ENCODE data around the gene TPD52L1.

Gene TPD52L1

DNA sequence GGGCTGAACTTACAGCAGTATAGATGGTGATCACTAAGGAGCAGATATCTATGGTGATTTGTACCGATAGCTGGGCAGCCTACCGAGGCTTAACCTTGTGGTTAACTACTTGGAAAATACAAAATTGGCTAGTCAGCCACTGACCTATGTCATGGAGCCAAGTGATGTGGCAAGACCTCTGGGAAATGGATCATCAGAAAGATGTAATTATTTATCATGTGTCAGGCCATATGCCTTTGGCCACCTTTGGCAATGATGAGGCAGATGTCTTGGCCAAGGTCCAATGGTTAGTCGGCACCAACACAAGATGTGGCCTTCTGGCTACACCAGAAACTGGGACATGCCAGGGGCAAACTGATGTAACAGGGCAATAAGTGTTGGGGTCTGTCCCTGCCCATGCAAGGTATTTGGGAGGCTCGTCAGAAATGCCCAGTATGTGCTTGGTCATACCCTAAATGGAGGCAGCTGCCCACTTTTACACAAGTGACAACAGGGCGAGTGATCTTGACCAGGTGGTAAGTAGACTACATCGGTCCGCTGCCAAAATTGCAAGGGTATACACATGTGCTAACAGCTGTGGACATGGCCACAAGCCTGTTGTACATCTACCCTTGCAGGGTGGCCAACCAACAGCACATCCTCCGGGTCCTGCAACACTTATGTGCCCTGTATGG, 118.0 kb downstream of the TPD52L1 start:
- Histone ChIP-seq H3F3A (ENCODE audit: control insufficient read depth, insufficient read depth) (no peaks in the 10 kb centered on the region), H3K9me2 (replicated peaks; ENCODE audit: control insufficient read depth, low read length) (no peaks in the 10 kb centered on the region), H3K27me3 (ENCODE audit: control insufficient read depth, low read length) (no peaks in the 10 kb centered on the region), H3K79me2 (ENCODE audit: control insufficient read depth, low read length) (no peaks in the 10 kb centered on the region), H3K36me3 (ENCODE audit: control insufficient read depth, low read length) (peaks cover 41% of the 10 kb centered on the region), H3K4me2 (ENCODE audit: low read length) (no peak overlapping the region), H3K4me1 (ENCODE audit: control insufficient read depth, low read length) (no peaks in the 10 kb centered on the region), H3K27ac (ENCODE audit: low read depth, low read length) (no peak overlapping the region), H3K9me3 (ENCODE audit: control insufficient read depth, insufficient read depth, low read length) (no peaks in the 10 kb centered on the region), H4K20me1 (ENCODE audit: control insufficient read depth, insufficient read depth, low read depth, low read length) (no peaks in the 10 kb centered on the region), H3K4me3 (ENCODE audit: low read length) (no peak overlapping the region)
- TF ChIP-seq, protein P1, sequence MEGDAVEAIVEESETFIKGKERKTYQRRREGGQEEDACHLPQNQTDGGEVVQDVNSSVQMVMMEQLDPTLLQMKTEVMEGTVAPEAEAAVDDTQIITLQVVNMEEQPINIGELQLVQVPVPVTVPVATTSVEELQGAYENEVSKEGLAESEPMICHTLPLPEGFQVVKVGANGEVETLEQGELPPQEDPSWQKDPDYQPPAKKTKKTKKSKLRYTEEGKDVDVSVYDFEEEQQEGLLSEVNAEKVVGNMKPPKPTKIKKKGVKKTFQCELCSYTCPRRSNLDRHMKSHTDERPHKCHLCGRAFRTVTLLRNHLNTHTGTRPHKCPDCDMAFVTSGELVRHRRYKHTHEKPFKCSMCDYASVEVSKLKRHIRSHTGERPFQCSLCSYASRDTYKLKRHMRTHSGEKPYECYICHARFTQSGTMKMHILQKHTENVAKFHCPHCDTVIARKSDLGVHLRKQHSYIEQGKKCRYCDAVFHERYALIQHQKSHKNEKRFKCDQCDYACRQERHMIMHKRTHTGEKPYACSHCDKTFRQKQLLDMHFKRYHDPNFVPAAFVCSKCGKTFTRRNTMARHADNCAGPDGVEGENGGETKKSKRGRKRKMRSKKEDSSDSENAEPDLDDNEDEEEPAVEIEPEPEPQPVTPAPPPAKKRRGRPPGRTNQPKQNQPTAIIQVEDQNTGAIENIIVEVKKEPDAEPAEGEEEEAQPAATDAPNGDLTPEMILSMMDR (IDR thresholded peaks at IDR 0.05; ENCODE audit: low read depth, low read length, poor library complexity, severe bottlenecking), result no peak
- no peak for TF ChIP-seq EZH2phosphoT487 (IDR thresholded peaks at IDR 0.05; ENCODE audit: borderline replicate concordance, low read length)

DNA sequence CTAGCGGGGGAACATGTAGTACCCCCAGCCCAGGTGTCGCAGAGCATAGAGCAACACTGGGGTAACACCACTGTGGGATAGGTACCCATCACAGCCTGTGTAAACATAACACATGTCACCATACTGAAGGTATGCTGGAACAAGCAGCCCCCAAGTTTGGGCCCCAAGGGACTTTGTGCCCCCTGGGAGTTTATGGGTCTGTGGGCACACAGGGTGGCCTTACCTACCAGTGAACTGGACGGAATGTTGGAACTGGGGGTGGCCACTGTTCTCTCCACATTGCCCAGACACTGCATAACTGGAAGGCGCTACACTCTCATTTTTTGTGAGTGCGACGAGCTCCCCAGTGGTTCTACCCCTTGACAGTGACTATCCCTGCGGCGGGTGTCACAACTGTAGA, 119.7 kb downstream of the TPD52L1 start:
- H3K27ac ChIP-seq (ENCODE audit: low read depth, low read length), result no peak overlapping the region
- H3K36me3 ChIP-seq (ENCODE audit: control insufficient read depth, low read length), result peaks cover 56% of the 10 kb centered on the region

DNA sequence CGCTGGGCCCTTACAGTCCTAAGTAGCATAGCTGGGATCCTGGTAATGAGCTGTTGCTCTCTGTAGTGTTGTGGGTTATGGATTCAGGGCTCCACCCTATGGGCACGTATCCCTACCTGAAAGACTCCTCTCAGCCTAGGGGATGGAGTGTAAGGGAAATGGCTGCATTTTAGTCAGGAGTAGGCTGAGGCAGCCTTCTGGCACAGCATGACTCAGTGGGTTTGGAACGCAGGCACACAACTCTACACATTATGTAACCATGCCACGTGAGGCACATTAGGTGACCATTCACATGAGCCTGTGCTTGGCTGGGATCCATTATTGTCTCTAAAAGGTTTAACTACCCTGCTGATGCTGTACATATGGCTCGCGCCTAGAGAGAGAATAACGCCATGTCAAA, 120.4 kb downstream of the TPD52L1 start:
- Histone ChIP-seq H4K20me1 (ENCODE audit: control insufficient read depth, insufficient read depth, low read depth, low read length) (no peaks in the 10 kb centered on the region), H3K27me3 (ENCODE audit: control insufficient read depth, low read length) (no peaks in the 10 kb centered on the region), H3K4me1 (ENCODE audit: control insufficient read depth, low read length) (no peaks in the 10 kb centered on the region), H3K27ac (ENCODE audit: low read depth, low read length) (no peak overlapping the region), H3F3A (ENCODE audit: control insufficient read depth, insufficient read depth) (no peaks in the 10 kb centered on the region), H3K4me2 (ENCODE audit: low read length) (no peak overlapping the region), H3K9me2 (replicated peaks; ENCODE audit: control insufficient read depth, low read length) (no peaks in the 10 kb centered on the region), H3K36me3 (ENCODE audit: control insufficient read depth, low read length) (peaks cover 63% of the 10 kb centered on the region), H3K4me3 (ENCODE audit: low read length) (no peak overlapping the region), H3K9me3 (ENCODE audit: control insufficient read depth, insufficient read depth, low read length) (no peaks in the 10 kb centered on the region), H3K79me2 (ENCODE audit: control insufficient read depth, low read length) (peaks cover 2% of the 10 kb centered on the region; the same call in 1 of the 2 replicates)
- TF ChIP-seq EZH2phosphoT487 (IDR thresholded peaks at IDR 0.05; ENCODE audit: borderline replicate concordance, low read length), result no peak
- TF ChIP-seq, protein P1 (IDR thresholded peaks at IDR 0.05; ENCODE audit: low read depth, low read length, poor library complexity, severe bottlenecking), result no peak

More for the DNA sequence above, 119.7 kb downstream of the TPD52L1 start:
- no peak for TF ChIP-seq EZH2phosphoT487 (IDR thresholded peaks at IDR 0.05; ENCODE audit: borderline replicate concordance, low read length)
- TF ChIP-seq, protein P1 (IDR thresholded peaks at IDR 0.05; ENCODE audit: low read depth, low read length, poor library complexity, severe bottlenecking), result no peak
- Histone ChIP-seq H3K27me3 (ENCODE audit: control insufficient read depth, low read length) (no peaks in the 10 kb centered on the region), H4K20me1 (ENCODE audit: control insufficient read depth, insufficient read depth, low read depth, low read length) (no peaks in the 10 kb centered on the region), H3F3A (ENCODE audit: control insufficient read depth, insufficient read depth) (no peaks in the 10 kb centered on the region), H3K9me2 (replicated peaks; ENCODE audit: control insufficient read depth, low read length) (no peaks in the 10 kb centered on the region), H3K9me3 (ENCODE audit: control insufficient read depth, insufficient read depth, low read length) (no peaks in the 10 kb centered on the region), H3K4me3 (ENCODE audit: low read length) (no peak overlapping the region), H3K4me2 (ENCODE audit: low read length) (no peak overlapping the region), H3K79me2 (ENCODE audit: control insufficient read depth, low read length) (no peaks in the 10 kb centered on the region), H3K4me1 (ENCODE audit: control insufficient read depth, low read length) (no peaks in the 10 kb centered on the region)
